Inflammatory macrophage treated with lipopolysaccharide for 4 hours (primary cell): ENCODE data around the gene PLEKHG1.
A peak's percentile ranks its signal among the peaks of the same experiment; 100 is the strongest.

ENCODE experiments used
- DNase-seq: peaks from one replicate; pipeline ENCODE4 v3.0.0-alpha.2; 2020

Gene PLEKHG1

DNA sequence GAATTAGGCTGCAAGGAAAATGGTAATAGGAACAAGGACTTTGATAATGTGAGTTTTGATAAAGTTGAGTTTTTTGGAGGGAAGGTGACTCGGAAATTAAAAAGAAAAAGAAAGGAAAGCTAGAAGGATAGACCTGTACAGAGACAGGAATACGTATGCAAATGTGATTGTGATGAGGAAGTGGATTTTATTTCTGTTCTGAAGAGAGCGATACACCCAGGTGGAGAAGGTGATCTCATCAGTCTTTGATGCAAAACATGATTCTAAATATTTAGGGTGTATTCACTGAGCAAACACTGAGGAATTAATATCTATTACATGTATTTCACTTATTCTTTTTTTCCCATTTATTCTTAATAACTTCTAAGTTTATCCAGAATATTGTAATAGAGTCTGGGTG, 9.2 kb upstream of the PLEKHG1 start:
- no peak for DNase-seq

DNA sequence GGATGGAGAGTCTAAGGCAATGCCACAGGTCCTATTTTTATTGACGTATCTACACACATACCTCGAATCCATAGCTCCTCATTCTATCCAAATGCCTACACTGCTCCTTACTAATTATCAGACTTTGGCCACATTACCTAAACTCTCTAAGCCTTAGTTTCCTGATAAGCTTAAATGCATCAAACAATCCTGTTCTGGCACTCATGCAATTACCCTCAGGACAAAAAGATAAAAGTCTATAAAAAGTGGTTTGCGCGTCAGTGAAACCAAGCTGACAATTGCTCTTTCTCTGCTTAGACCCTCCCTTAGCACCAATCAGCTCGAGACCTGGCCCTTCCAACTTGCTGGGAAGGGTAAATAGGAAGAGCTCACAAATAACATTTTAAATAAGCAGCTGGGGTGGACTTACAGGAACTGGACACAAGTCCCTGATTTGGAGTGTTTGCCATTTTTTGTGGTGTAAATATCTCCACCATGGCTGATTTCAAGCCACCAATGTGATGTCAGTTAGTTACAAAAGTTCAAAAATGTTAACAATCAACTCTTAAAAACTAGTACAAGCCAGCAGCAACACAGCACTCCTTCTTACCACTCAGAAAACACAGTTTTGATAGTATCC, 7.2 kb upstream of the PLEKHG1 start:
- no peak for DNase-seq

- no peak for DNase-seq
Measured at GRCh38 chr6:150593119-150593518, 6.6 kb upstream of the PLEKHG1 start.

GRCh38 chr6:150596439-150596838, 3.2 kb upstream of the PLEKHG1 start:
- DNase-seq: no peak

DNA sequence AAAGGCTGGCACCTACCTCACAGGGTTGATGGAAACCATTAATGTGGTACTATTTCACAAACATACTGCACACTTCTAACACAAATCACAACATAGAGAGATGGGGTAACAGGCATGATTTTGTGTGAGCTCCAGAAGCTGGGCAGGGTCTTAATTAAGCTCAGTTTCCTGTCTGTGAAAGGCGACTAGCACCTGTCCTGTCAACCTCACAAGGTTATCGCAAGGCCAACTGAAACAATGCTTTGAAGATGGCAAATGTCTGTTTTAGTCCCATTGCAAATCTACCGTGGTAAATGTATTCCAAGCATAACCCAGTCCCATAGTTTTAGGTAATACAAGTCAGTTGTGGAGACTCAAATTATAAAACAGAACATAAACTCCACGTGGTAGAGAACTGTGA, 1.3 kb upstream of the PLEKHG1 start:
- DNase-seq: no peak

- no peak for DNase-seq
Measured at GRCh38 chr6:150598858-150599198, 857 bp upstream of the PLEKHG1 start.

DNA sequence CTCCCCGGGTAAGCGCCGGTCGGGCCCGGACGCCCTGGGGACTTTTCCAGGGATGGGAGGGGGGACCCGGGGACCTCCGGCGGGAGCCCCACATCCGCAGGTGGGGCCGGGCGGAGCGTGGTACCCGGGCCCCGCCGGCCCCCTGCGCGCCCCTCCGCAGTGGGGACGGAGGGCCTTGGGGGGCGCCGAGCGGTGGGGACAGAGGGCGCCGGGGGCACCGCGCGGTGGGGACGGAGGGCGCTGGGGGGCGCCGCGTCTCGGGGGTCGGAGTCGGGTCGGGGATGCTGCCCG, 270 bp downstream of the PLEKHG1 start:
- no peak for DNase-seq

- DNase-seq: peak; percentile 15
Measured at GRCh38 chr6:150600301-150601017, 774 bp downstream of the PLEKHG1 start.

DNA sequence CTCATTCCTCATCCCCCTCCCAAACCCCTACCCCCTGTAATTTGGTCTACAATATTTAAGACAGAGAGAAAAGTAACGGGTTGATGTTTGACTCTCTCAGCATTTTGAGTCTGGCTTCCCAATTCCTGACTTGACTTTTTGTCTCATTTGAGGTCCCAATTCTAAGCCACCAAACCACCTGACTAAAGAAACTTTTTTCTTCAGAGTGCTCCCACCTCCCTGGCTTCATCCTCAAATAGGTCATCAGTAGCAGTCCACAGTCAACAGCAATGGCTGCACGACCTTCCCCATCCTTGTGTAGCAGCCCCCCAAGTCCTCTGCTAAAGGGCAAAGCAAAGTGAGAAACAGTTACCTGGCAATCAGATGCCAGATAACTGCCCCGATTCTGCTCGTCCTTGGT, 1.8 kb downstream of the PLEKHG1 start:
- no peak for DNase-seq

DNA sequence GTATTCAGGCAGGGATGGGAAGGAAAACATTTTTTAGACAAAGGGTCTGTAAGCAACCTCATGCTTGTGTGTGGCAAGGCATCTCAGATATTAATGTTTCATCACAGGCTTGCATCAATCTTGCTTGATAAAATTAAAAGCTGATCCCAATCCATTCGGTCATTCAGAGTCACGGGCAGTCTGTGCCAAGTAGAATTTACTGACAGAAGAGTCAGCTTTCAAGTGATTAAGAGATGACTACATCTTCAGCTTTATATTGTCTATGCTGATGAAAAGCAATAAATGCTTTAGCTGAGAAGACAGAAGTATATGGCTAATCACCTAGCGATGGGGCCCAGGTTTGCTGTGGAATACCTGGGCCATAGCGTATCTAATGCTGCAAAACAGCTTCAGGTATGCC, 3.5 kb downstream of the PLEKHG1 start:
- no peak for DNase-seq

DNA sequence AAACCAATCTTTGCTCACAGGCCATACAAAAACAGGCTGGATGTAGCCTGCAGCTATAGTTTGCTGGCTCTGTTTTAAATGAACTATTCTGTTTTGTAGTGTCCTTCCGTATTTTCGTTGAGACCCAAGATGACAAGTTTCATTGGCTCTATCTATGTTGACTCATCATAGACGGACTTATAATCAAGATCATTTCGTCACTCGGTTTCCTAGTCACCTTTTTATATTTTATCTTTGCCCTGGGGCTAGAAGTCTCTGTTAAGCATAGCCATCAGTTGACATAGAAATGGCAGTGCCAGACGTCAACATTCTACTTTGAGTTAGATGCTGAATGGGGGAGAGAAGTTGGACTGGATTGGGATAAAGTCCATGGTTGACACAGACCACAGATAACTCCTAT, 4.8 kb downstream of the PLEKHG1 start:
- DNase-seq: no peak

DNA sequence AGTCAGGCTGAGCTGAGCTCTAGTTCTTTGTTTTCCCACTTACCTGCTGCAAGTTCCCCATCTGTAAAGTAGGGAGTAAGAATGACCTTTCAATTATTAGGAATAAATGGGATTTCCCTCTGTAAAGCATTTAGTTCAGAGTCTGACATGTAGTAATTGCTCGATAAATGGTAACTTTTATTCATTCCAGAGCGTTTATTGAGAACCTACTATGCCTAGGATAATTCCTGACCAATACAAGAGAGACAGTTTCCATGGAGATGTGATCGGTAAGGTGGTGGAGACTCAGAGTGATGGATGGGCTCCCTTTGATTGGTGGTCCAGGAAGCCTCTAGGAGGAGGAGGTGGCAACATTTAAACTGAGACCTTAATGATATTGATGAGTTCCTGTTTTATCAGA, 5.6 kb downstream of the PLEKHG1 start:
- DNase-seq: no peak

DNA sequence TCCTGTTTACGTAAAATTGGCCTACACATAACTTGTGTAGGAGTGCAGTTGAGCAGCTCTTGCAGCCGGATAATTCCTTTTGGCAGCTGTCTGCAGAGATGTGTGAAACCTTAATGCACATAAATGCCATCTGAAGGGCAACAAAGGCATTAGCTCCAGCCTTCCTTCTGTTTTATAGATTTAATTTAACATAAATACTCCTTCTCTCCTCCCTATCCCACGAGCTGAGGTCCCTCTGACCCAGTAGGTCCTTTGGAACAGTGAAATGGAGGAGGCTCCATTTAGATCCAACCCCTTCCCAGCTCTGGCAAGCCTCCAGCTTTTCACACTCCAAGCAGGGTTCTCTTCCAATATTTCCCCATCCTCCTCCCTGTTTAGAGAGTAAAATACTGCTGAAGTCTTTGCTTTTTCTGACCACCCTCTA, 6.5 kb downstream of the PLEKHG1 start:
- no peak for DNase-seq

DNA sequence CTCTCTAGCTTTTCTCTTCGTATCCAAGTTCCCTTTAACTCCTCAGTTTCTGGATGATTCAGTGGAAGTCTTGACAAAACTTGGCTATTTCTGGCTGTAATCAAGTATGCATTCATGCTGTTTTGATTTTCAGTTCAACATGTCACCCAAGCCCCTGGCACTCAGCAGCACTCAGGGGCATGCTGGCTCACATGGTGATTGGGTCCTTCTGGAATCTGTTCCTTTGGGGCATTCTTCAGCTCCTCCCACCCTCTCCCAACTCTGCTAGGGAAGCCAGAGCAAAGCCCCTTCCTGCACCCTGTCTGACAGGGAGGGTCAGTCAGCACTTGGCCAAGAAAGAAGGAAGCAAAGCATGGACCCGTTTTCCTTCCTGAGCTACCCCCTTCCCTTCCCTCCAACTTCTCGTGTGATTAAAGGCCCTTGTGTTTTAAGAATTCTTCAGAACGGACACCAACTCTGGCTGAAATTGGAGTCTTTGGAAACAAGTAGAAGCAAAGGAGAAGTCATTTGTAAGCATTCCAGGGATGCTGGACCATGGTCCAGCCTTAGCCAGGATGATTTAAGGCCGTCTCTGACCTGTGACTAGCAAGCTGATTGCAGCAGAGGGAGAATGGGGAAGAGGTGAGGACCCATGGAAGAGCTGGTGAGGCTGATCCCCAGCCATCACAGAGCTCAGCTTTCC, 7.1 kb downstream of the PLEKHG1 start:
- no peak for DNase-seq

DNA sequence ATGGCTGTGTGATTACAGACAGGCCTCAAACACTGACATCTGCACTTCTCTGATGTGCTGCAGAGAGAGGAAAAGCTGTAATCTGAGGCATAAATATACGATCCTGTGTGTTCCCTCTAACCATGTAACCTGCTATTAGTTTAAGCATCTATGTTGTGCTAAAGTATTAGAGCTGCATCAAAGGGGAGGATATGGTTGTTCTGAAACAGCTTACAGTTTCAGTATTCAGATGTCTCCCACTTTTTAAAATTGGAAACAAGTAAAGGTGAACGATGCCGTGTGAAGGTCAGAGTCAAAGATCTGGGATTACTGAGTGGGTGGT, 7.6 kb downstream of the PLEKHG1 start:
- no peak for DNase-seq

DNA sequence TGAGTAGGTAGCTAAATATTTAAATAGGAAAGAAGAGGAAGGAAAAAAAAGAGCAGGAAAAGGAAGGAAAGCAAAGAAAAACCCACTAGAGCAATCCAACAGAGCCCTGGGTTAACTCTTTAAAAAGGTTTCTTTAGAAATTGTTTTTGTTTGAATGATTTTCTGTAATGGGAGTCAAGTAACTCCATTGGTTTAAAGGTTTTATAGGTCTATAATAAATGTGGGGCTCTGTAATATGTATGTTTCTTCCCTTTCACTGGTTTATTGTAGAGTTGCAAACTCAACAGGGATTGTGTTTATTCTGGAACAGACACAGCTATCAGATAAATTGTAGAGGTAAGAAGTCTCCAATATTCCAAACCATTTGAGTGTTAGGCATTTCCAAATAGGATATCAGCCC, 10.9 kb downstream of the PLEKHG1 start:
- DNase-seq: no peak

- no peak for DNase-seq
Measured at GRCh38 chr6:150613269-150613668, 13.6 kb downstream of the PLEKHG1 start.

DNA sequence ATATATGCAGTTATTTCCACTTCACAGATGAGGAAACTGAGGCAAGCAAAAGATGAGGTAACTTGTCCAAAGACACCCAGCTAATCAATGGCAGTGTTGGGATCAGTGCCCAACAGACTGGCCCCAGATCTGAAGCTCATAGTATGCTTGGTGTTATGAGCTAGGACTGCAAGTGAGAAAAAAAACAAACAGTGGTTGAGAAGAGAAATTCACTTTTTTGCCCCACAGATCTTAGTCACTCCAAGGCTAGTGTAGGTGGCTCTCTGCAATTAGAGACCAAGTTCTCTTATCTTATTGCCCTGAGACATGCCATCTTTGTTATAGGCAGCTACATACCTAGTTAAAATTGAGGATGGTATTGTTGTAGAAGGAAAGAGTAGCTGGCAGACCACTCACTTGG, 16.3 kb downstream of the PLEKHG1 start:
- no peak for DNase-seq

GRCh38 chr6:150616586-150616985, 16.9 kb downstream of the PLEKHG1 start:
- no peak for DNase-seq

- DNase-seq: no peak
Measured at GRCh38 chr6:150617062-150617461, 17.4 kb downstream of the PLEKHG1 start.

DNA sequence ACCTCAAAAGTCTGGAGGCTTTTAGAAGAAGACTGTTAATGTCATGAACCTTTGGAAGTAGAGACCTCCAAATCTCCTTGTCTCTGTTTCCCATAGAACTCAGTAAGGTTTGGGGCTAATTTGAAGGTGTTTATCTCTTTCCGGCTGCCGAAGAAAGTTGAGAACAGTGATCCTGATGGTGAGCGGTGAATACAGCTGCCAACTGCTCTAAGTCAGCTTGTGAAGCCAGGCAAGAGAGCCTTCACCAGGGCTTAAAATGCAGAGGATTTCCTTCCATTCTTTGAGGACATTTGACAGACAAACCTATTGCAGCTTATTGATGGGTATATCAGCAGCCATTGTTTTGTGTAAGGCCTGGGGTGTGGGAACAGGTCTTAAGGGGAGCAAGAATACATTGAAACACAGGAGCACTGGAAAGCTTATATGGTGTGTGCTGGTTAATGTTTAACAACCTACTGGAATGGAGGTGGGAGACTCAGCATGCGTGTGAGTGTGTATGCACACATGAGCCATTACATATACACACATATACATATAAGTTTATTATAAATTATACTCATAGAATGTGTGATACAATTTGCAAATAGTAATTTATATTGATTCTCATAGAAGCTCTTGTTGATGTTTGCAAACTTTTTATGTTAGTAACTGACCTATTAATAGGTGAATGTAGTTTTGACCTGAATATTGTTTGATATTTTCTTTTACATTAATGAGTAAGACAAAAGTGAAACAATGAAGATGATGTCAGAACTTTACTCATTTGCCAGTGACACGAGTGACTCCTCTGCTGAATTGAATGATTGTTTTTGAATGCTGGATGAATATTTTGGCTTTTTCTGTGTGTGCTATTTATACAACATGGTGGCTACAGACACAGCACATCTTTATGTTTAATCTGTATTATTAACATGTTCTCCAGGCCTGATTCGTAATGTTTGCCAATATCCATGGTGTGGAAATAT, 18.1 kb downstream of the PLEKHG1 start:
- DNase-seq: no peak

GRCh38 chr6:150619275-150619674, 19.6 kb downstream of the PLEKHG1 start:
- no peak for DNase-seq

- no peak for DNase-seq
Measured at GRCh38 chr6:150620244-150620643, 20.6 kb downstream of the PLEKHG1 start.

GRCh38 chr6:150620763-150621162, 21.1 kb downstream of the PLEKHG1 start:
- no peak for DNase-seq
